H1 (cell line): ENCODE data around the gene PI4KB. TPM values are rescaled to one million over a fixed set of nuclear protein-coding genes. Genes with fewer than 3 reads are reported as not detected.

Experiments
- CTCF ChIA-PET: fragments of 300-600 bp; sonication (Branson Sonifier 250); formaldehyde crosslinking; loops from one replicate; lab custom pipeline; 2021; ENCODE audit not compliant: partially characterized antibody; lab: Charles Lee
- POLR2A ChIA-PET: fragments of 300-600 bp; sonication (Branson Sonifier 250); formaldehyde crosslinking; loops from one replicate; lab custom pipeline; 2021; ENCODE audit warnings: inconsistent platforms; ENCODE audit not compliant: partially characterized antibody; lab: Charles Lee
- DNase-seq, 2 experiments: peaks; one replicate each; pipeline versions ENCODE4 v3.0.0 to v3.0.0-alpha.2; 2010 to 2022; ENCODE audit warnings: low spot score in 2 of 2, low read depth in 1 of 2, mixed read lengths in 1 of 2
- FAIRE-seq: peaks from 2 replicates; lab custom pipeline; 2011; peaks lifted over from hg19 to GRCh38; lab: Jason Lieb, UNC
- H2AFZ ChIP-seq: 2 replicates; pipeline ENCODE4 v1.8.1; 2012; ENCODE audit warnings: low read length, inconsistent platforms
- H2AK5ac ChIP-seq: 2 replicates; pipeline ENCODE4 v1.6.1; 2013; ENCODE audit warnings: low read depth, low read length
- H2BK120ac ChIP-seq: replicated peaks from 2 replicates; pipeline ENCODE3; 2013; ENCODE audit warnings: low read depth, low read length, inconsistent platforms
- H2BK12ac ChIP-seq: 2 replicates; pipeline ENCODE4 v1.6.1; 2013; ENCODE audit warnings: low read depth, low read length
- H2BK15ac ChIP-seq: 2 replicates; pipeline ENCODE4 v1.6.1; 2013; ENCODE audit warnings: low read length
- H2BK20ac ChIP-seq: 2 replicates; pipeline ENCODE4 v1.6.1; 2013; ENCODE audit warnings: low read length
- H2BK5ac ChIP-seq: 2 replicates; pipeline ENCODE4 v1.6.1; 2013; ENCODE audit warnings: low read depth, low read length
- H3K14ac ChIP-seq: 2 replicates; pipeline ENCODE4 v1.6.1; 2013; ENCODE audit warnings: inconsistent platforms; ENCODE audit not compliant: insufficient read length
- H3K18ac ChIP-seq: 2 replicates; pipeline ENCODE4 v1.6.1; 2013; ENCODE audit warnings: low read length; ENCODE audit errors: extremely low read depth
- H3K23ac ChIP-seq: 2 replicates; pipeline ENCODE4 v1.6.1; 2013; ENCODE audit warnings: inconsistent platforms; ENCODE audit not compliant: insufficient read length
- H3K23me2 ChIP-seq: 2 replicates; pipeline ENCODE4 v1.6.1; 2013; ENCODE audit warnings: low read depth, low read length
- H3K27ac ChIP-seq: 2 replicates; pipeline ENCODE4 v1.6.1; 2011; ENCODE audit warnings: low read depth, low read length, inconsistent platforms
- H3K27me3 ChIP-seq, 4 experiments: replicated peaks in 1 of 4; 1 replicate in 1 of 4; 2 replicates in 3 of 4; pipeline versions ENCODE4 v1.6.1 to v1.8.1; 2011 to 2013; ENCODE audit warnings: low read length in 3 of 4, mild to moderate bottlenecking in 3 of 4, inconsistent platforms in 2 of 4, mixed read lengths in 2 of 4, moderate library complexity in 1 of 4; ENCODE audit not compliant: control insufficient read depth in 3 of 4, insufficient read depth in 3 of 4; ENCODE audit errors: extremely low read depth in 1 of 4
- H3K36me3 ChIP-seq, 4 experiments: 2 replicates each; pipeline versions ENCODE4 v1.6.1 to v1.8.1; 2011 to 2013; ENCODE audit warnings: mild to moderate bottlenecking in 4 of 4, low read length in 3 of 4, moderate library complexity in 2 of 4, control low read depth in 1 of 4, inconsistent platforms in 1 of 4; ENCODE audit not compliant: insufficient read depth in 4 of 4, control insufficient read depth in 2 of 4
- H3K4ac ChIP-seq: replicated peaks from 2 replicates; pipeline ENCODE3; 2013; ENCODE audit warnings: low read length, low read depth, mixed read lengths, inconsistent platforms; ENCODE audit not compliant: insufficient read length
- H3K4me1 ChIP-seq, 4 experiments: replicated peaks in 1 of 4; 1 replicate in 1 of 4; 2 replicates in 3 of 4; pipeline versions ENCODE4 v1.6.1 to v1.8.1; 2011 to 2013; ENCODE audit warnings: low read length in 3 of 4, inconsistent platforms in 2 of 4, mixed read lengths in 1 of 4; ENCODE audit not compliant: insufficient read depth in 4 of 4, control insufficient read depth in 3 of 4
- H3K4me2 ChIP-seq, 2 experiments: 2 replicates each; pipeline versions ENCODE4 v1.6.1 to v1.8.1; 2011 to 2013; ENCODE audit warnings: low read depth in 2 of 2, low read length in 2 of 2, control low read depth in 1 of 2, inconsistent platforms in 1 of 2, mild to moderate bottlenecking in 1 of 2; ENCODE audit not compliant: insufficient read depth in 1 of 2
- H3K4me3 ChIP-seq, 4 experiments: fragments of 200-600, 300-600 bp in 1 of 4; sonication (generic), shearing (Covaris generic), sonication (Bioruptor Twin) in 1 of 4; 2 replicates each; pipeline versions ENCODE4 v1.5.1 to v1.8.1; 2011 to 2016; ENCODE audit warnings: low read length in 4 of 4, low read depth in 3 of 4, control low read depth in 2 of 4, inconsistent platforms in 2 of 4, mild to moderate bottlenecking in 2 of 4, mixed read lengths in 1 of 4, moderate library complexity in 1 of 4; ENCODE audit not compliant: insufficient read depth in 2 of 4; ENCODE audit errors: extremely low read depth in 1 of 4
- H3K56ac ChIP-seq: replicated peaks from 2 replicates; pipeline ENCODE3; 2013; ENCODE audit warnings: low read depth, mild to moderate bottlenecking, mixed read lengths, low read length, inconsistent platforms; ENCODE audit not compliant: insufficient read length
- H3K79me1 ChIP-seq: 2 replicates; pipeline ENCODE4 v1.6.1; 2013; ENCODE audit warnings: low read depth, low read length, control low read depth
- H3K79me2 ChIP-seq, 2 experiments: 2 replicates each; pipeline versions ENCODE4 v1.6.1 to v1.8.1; 2012 to 2013; ENCODE audit warnings: low read length in 2 of 2, mild to moderate bottlenecking in 2 of 2, inconsistent platforms in 1 of 2; ENCODE audit not compliant: insufficient read depth in 2 of 2, control insufficient read depth in 1 of 2
- H3K9ac ChIP-seq, 4 experiments: replicated peaks in 1 of 4; 1 replicate in 1 of 4; 2 replicates in 3 of 4; pipeline versions ENCODE4 v1.6.1 to v1.8.1; 2011 to 2013; ENCODE audit warnings: low read depth in 3 of 4, low read length in 3 of 4, control low read depth in 2 of 4, mild to moderate bottlenecking in 2 of 4, moderate library complexity in 2 of 4, inconsistent platforms in 1 of 4; ENCODE audit errors: extremely low read depth in 1 of 4
- H3K9me3 ChIP-seq, 2 experiments: 2 replicates each; pipeline versions ENCODE4 v1.6.1 to v1.8.1; 2012 to 2013; ENCODE audit warnings: mild to moderate bottlenecking in 2 of 2, moderate library complexity in 2 of 2, control low read depth in 1 of 2, inconsistent platforms in 1 of 2, low read depth in 1 of 2, low read length in 1 of 2, mixed read lengths in 1 of 2; ENCODE audit not compliant: insufficient read depth in 2 of 2
- H4K20me1 ChIP-seq, 2 experiments: replicated peaks in 1 of 2; 2 replicates each; pipeline versions ENCODE3 to v1.8.1; 2011 to 2013; ENCODE audit warnings: inconsistent platforms in 2 of 2, low read length in 2 of 2, mild to moderate bottlenecking in 1 of 2; ENCODE audit not compliant: insufficient read depth in 2 of 2, control insufficient read depth in 1 of 2
- H4K5ac ChIP-seq: 2 replicates; pipeline ENCODE4 v1.6.1; 2013; ENCODE audit warnings: low read length, low read depth, mixed read lengths, inconsistent platforms; ENCODE audit not compliant: insufficient read length
- H4K8ac ChIP-seq: 2 replicates; pipeline ENCODE4 v1.8.0; 2013; ENCODE audit warnings: mild to moderate bottlenecking, moderate library complexity, low read length, inconsistent platforms; ENCODE audit not compliant: insufficient read depth; ENCODE audit errors: extremely low read depth
- H4K91ac ChIP-seq: replicated peaks from 2 replicates; pipeline ENCODE3; 2013; ENCODE audit warnings: low read length, mixed read lengths, inconsistent platforms; ENCODE audit not compliant: insufficient read length
- BCL11A ChIP-seq, 2 experiments: IDR thresholded peaks; one replicate each; pipeline ENCODE4 v1.6.1; 2011; ENCODE audit warnings: low read depth in 2 of 2, low read length in 2 of 2, mild to moderate bottlenecking in 2 of 2
- CTBP2 ChIP-seq: IDR thresholded peaks from 2 replicates; pipeline ENCODE4 v1.7.0; 2011; ENCODE audit warnings: borderline replicate concordance, mild to moderate bottlenecking, moderate library complexity, mixed read lengths, low read length; ENCODE audit not compliant: insufficient read depth, insufficient read length
- NRF1 ChIP-seq: IDR thresholded peaks from 2 replicates; pipeline ENCODE4 v1.6.1; 2011; ENCODE audit warnings: mild to moderate bottlenecking, low read depth, low read length, improper control_type of control experiment
- POLR2AphosphoS5 ChIP-seq: IDR thresholded peaks from 2 replicates; pipeline ENCODE4 v1.6.1; 2011; ENCODE audit warnings: low read depth, low read length
- SRF ChIP-seq: IDR thresholded peaks from 2 replicates; pipeline ENCODE4 v1.6.1; 2011; ENCODE audit warnings: mild to moderate bottlenecking, low read depth, low read length, moderate library complexity
- TAF1 ChIP-seq: IDR thresholded peaks from 2 replicates; pipeline ENCODE4 v1.6.1; 2011; ENCODE audit warnings: mild to moderate bottlenecking, low read depth, low read length
- TAF7 ChIP-seq: optimal IDR thresholded peaks from 2 replicates; pipeline ENCODE3; 2011; ENCODE audit warnings: low read depth, mild to moderate bottlenecking, inconsistent platforms, low read length, moderate library complexity, borderline replicate concordance
- WGBS, 2 experiments: shearing (Covaris generic) in 1 of 2; methylation state at CpG; one replicate each; pipeline versions ENCODE4 v1.1.6 to v1.1.7; 2013 to 2015; ENCODE audit warnings: low lambda C conversion rate in 2 of 2, mixed read lengths in 2 of 2, inconsistent platforms in 1 of 2, low coverage in 1 of 2, missing lambda C conversion rate in 1 of 2; ENCODE audit not compliant: insufficient replicate concordance in 2 of 2, insufficient coverage in 1 of 2, insufficient read length in 1 of 2; ENCODE audit errors: extremely low coverage in 1 of 2, missing lambda C conversion rate in 1 of 2; 5-methylcytosine and 5-hydroxymethylcytosine counted together
- polyA plus RNA-seq, 7 experiments: library from polyadenylated mRNA; depleted of rRNA in 3 of 7; stranded (reverse) in 5 of 7; unstranded in 2 of 7; fragments of >200 nt in 5 of 7; fragments of 200-250 nt in 2 of 7; gene quantifications; 1 replicate in 5 of 7; 2 replicates in 1 of 7; 4 replicates in 1 of 7; pipeline versions ENCODE4 v1.2.1 to v1.2.3, GENCODE V29; 2011 to 2013; ENCODE audit warnings: missing spikeins in 2 of 7, mixed read lengths in 2 of 7
- total RNA-seq: library from RNA; stranded (reverse); fragmentation: NEBNext Ultra II Directional; extraction: Animal tissue kit (Norgen Biotek cat#: 25700); gene quantifications from 2 replicates; pipeline ENCODE4 v1.2.1, GENCODE V29; 2021
- TF ChIP-seq, protein P1 (sequence below): IDR thresholded peaks from 2 replicates; pipeline ENCODE4 v1.6.1; 2012; ENCODE audit warnings: inconsistent platforms
- TF ChIP-seq, protein P2 (sequence below): IDR thresholded peaks from 2 replicates; pipeline ENCODE4 v1.6.1; 2011; ENCODE audit warnings: low read length, improper control_type of control experiment
- TF ChIP-seq, protein P3 (sequence below): IDR thresholded peaks from 2 replicates; pipeline ENCODE4 v1.6.1; 2012; ENCODE audit warnings: low read length, inconsistent platforms

Gene PI4KB
- total and polyA plus RNA-seq, 2 of the 8 experiments (the other 6 are each of a cell fraction or from before 2014, with no cell fraction given): 30.1 to 37.1 TPM

DNA sequence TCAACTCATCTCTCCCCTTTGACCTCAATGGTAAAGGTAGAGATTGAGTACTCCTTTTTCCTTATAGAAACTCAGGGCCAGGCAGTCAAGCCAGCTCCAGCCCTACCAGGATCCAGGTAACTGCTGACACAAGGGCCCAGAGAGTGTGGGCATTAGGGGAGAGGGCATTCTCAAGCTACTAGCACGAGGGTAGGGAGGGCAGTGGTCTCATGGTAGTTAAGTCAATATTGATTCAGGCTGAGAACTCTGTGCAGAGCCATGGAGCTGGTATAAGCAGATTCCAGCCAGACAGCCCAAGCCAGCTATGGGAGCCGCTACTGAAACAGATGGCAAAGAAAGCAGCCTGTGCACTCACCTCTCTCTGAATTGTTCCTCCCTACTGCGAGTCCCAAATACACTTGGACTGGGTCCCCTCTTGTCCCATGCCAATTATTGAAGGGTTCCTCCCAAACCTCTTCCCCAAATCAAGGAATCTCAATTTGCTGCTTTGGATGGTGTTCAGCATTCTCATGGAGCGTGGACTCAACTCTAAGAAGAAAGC lies 2.8 kb downstream of the PI4KB start:
- CTCF ChIA-PET: interaction anchor here (0.5 to 11.1 kb wide), 6 partner anchors 10 to 71 kb away, joined by 3 to 79 read pairs (median 12); no protein-coding TSS in a partner anchor
- POLR2A ChIA-PET: interaction anchor here (1.0 to 5.9 kb wide), 8 partner anchors 8 to 75 kb away, joined by 4 to 24 read pairs (median 6); partner anchors contain the start of genes PSMB4 and RFX5
- no peak for FAIRE-seq
- no peak for TF ChIP-seq POLR2AphosphoS5
- no peak for TF ChIP-seq CTBP2
- no peak for TF ChIP-seq NRF1
- no peak for TF ChIP-seq BCL11A (IDR thresholded peaks at IDR 0.05; ENCODE audit: low read depth in 2 of 2, low read length in 2 of 2)
- TF ChIP-seq TAF7: no peak
- TF ChIP-seq SRF: no peak
- TF ChIP-seq, protein P1, sequence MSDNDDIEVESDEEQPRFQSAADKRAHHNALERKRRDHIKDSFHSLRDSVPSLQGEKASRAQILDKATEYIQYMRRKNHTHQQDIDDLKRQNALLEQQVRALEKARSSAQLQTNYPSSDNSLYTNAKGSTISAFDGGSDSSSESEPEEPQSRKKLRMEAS: no peak
- TF ChIP-seq, protein P2, sequence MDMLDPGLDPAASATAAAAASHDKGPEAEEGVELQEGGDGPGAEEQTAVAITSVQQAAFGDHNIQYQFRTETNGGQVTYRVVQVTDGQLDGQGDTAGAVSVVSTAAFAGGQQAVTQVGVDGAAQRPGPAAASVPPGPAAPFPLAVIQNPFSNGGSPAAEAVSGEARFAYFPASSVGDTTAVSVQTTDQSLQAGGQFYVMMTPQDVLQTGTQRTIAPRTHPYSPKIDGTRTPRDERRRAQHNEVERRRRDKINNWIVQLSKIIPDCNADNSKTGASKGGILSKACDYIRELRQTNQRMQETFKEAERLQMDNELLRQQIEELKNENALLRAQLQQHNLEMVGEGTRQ: no peak
- TF ChIP-seq TAF1: no peak
- TF ChIP-seq, protein P3, sequence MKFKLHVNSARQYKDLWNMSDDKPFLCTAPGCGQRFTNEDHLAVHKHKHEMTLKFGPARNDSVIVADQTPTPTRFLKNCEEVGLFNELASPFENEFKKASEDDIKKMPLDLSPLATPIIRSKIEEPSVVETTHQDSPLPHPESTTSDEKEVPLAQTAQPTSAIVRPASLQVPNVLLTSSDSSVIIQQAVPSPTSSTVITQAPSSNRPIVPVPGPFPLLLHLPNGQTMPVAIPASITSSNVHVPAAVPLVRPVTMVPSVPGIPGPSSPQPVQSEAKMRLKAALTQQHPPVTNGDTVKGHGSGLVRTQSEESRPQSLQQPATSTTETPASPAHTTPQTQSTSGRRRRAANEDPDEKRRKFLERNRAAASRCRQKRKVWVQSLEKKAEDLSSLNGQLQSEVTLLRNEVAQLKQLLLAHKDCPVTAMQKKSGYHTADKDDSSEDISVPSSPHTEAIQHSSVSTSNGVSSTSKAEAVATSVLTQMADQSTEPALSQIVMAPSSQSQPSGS: no peak

More for the DNA sequence above, 2.8 kb downstream of the PI4KB start:
- H3K23me2 ChIP-seq: peaks cover 13% of the 10 kb centered on the region
- no peak overlapping the region for H3K4ac ChIP-seq
- H3K9ac ChIP-seq: no peak overlapping the region
- no peak overlapping the region for H2AFZ ChIP-seq
- no peaks in the 10 kb centered on the region for H4K20me1 ChIP-seq
- H3K27ac ChIP-seq: no peak overlapping the region
- H3K4me1 ChIP-seq: peaks cover 2 to 8% (median 5%) of the 10 kb centered on the region in 4 experiments; a peak in 5 of 7 replicates
- no peak overlapping the region for H3K4me2 ChIP-seq
- no peaks in the 10 kb centered on the region for H3K9me3 ChIP-seq
- H3K4me3 ChIP-seq: no peak overlapping the region
- 0 out of 2 replicates have a peak, but pooled peaks cover 2% of the 10 kb centered on the region for H3K79me1 ChIP-seq
- H3K27me3 ChIP-seq: no peaks in the 10 kb centered on the region
- no peak overlapping the region for H2BK5ac ChIP-seq
- H2BK120ac ChIP-seq: no peak overlapping the region
- no peak overlapping the region for H2AK5ac ChIP-seq
- no peak overlapping the region for H4K91ac ChIP-seq
- H3K79me2 ChIP-seq: peaks cover 0 to 16% of the 10 kb centered on the region in 2 experiments; a peak in 3 of 4 replicates
- H2BK20ac ChIP-seq: no peak overlapping the region
- no peak overlapping the region for H3K18ac ChIP-seq
- no peak overlapping the region for H3K56ac ChIP-seq
- H3K14ac ChIP-seq: no peak overlapping the region
- H3K36me3 ChIP-seq: peaks cover 3 to 7% (median 4%) of the 10 kb centered on the region in 4 experiments; a peak in 5 of 8 replicates
- H2BK15ac ChIP-seq: no peak overlapping the region
- no peak for DNase-seq
- WGBS, 2 experiments: 94% methylated on average over 4 of the region's 4 CpGs; no CpG with 5 or more reads in 1 of the 2 experiments
- no peak overlapping the region for H4K5ac ChIP-seq
- no peak overlapping the region for H2BK12ac ChIP-seq
- H4K8ac ChIP-seq: no peak overlapping the region
- no peak overlapping the region for H3K23ac ChIP-seq
